A549 (cell line): ENCODE data around the gene CPNE7. TPM values are rescaled to one million over a fixed set of nuclear protein-coding genes. Genes with fewer than 3 reads are reported as not detected.

Source experiments
- ATAC-seq, 2 experiments: fragments of 200-7000 bp in 1 of 2; fragments of >200 bp in 1 of 2; cut with Nextera tagmentation in 1 of 2; cut with Tn5 transposase in 1 of 2; 3 replicates each; pipeline versions ENCODE4 v1.8.0 to v1.9.1; 2018 to 2020; ENCODE audit warnings: mild to moderate bottlenecking in 1 of 2, moderate library complexity in 1 of 2
- CTCF ChIA-PET: fragments of 300-600 bp; sonication (Branson Sonifier 250); formaldehyde crosslinking; extraction: SDS; loops from one replicate; lab custom pipeline; 2021; ENCODE audit warnings: antibody characterized with exemption, inconsistent platforms; lab: Yijun Ruan, JAX
- POLR2A ChIA-PET: fragments of 350-600 bp; formaldehyde crosslinking; extraction: SDS; loops from one replicate; lab custom pipeline; 2021; ENCODE audit warnings: antibody characterized with exemption, inconsistent platforms; lab: Yijun Ruan, JAX
- DNase-seq, 2 experiments: peaks; one replicate each; pipeline versions ENCODE4 v3.0.0 to v3.0.0-alpha.2; 2011 to 2016; ENCODE audit warnings: low read depth in 1 of 2, low spot score in 1 of 2
- FAIRE-seq: peaks from 2 replicates; lab custom pipeline; 2011; peaks lifted over from hg19 to GRCh38; lab: Jason Lieb, UNC
- H3K27ac ChIP-seq, 2 experiments: fragments of >200 bp; sonication (Bioruptor Twin); formaldehyde crosslinking; 3 replicates each; pipeline ENCODE4 v1.5.1; 2016 to 2017
- H3K4me1 ChIP-seq: fragments of >200 bp; sonication (Bioruptor Twin); formaldehyde crosslinking; 3 replicates; pipeline ENCODE4 v1.6.1; 2016
- H3K4me2 ChIP-seq: fragments of >200 bp; sonication (Bioruptor Twin); formaldehyde crosslinking; 3 replicates; pipeline ENCODE4 v1.6.1; 2016
- H3K4me3 ChIP-seq: fragments of >200 bp; sonication (Bioruptor Twin); formaldehyde crosslinking; 3 replicates; pipeline ENCODE4 v1.5.1; 2016
- H3K9me3 ChIP-seq: fragments of >200 bp; sonication (Bioruptor Twin); formaldehyde crosslinking; 3 replicates; pipeline ENCODE4 v1.6.1; 2016
- BHLHE40 ChIP-seq: IDR thresholded peaks from 2 replicates; pipeline ENCODE4 v1.6.1; 2012; ENCODE audit warnings: low read depth, low read length, inconsistent platforms
- CBX8 ChIP-seq: fragments of 200-600 bp; sonication (generic); IDR thresholded peaks from 2 replicates; pipeline ENCODE4 v1.6.1; 2016
- CEBPB ChIP-seq, 2 experiments: fragments of >200 bp in 1 of 2; sonication (Bioruptor Twin) in 1 of 2; formaldehyde crosslinking in 1 of 2; IDR thresholded peaks; 2 replicates each; pipeline ENCODE4 v1.6.1; 2012 to 2016
- GATA3 ChIP-seq: IDR thresholded peaks from 2 replicates; pipeline ENCODE4 v1.6.1; 2012; ENCODE audit warnings: borderline replicate concordance
- HDAC2 ChIP-seq: fragments of 200-600 bp; sonication (generic); IDR thresholded peaks from 2 replicates; pipeline ENCODE4 v1.6.1; 2016
- HEYL ChIP-seq: fragments of 250-450 bp; sonication (Bioruptor Pico); IDR thresholded peaks from 2 replicates; pipeline ENCODE4 v1.8.0; 2021; ENCODE audit warnings: mild to moderate bottlenecking, moderate library complexity
- KDM5A ChIP-seq: fragments of 200-600 bp; sonication (generic); IDR thresholded peaks from 2 replicates; pipeline ENCODE4 v1.6.1; 2016; ENCODE audit warnings: antibody characterized with exemption, mild to moderate bottlenecking
- MAFK ChIP-seq: fragments of 450-650 bp; IDR thresholded peaks from 2 replicates; pipeline ENCODE4 v1.6.1; 2014; ENCODE audit not compliant: partially characterized antibody
- MYC ChIP-seq: IDR thresholded peaks from 2 replicates; pipeline ENCODE4 v1.6.1; 2012; ENCODE audit warnings: mild to moderate bottlenecking, inconsistent platforms, low read length, improper control_type of control experiment, borderline replicate concordance
- NPAS2 ChIP-seq: fragments of 250-450 bp; sonication (Bioruptor Pico); IDR thresholded peaks from 2 replicates; pipeline ENCODE4 v1.8.0; 2022; ENCODE audit warnings: mild to moderate bottlenecking, moderate library complexity, borderline replicate concordance
- NR3C1 ChIP-seq: fragments of >200 bp; sonication (Bioruptor Twin); formaldehyde crosslinking; IDR thresholded peaks from 3 replicates; pipeline ENCODE4 v1.6.1; 2017
- POLR2A ChIP-seq: IDR thresholded peaks from 2 replicates; pipeline ENCODE4 v1.6.1; 2012; ENCODE audit warnings: mild to moderate bottlenecking, low read length
- RCOR1 ChIP-seq: fragments of 150-350 bp; IDR thresholded peaks from 2 replicates; pipeline ENCODE4 v1.6.1; 2014; ENCODE audit warnings: antibody characterized with exemption, low read length, low read depth
- REST ChIP-seq: fragments of 200-600 bp; sonication (generic); IDR thresholded peaks from 2 replicates; pipeline ENCODE4 v1.6.1; 2016; ENCODE audit warnings: antibody characterized with exemption, mild to moderate bottlenecking, moderate library complexity
- RFX5 ChIP-seq: fragments of 450-650 bp; IDR thresholded peaks from 2 replicates; pipeline ENCODE4 v1.7.1; 2014; ENCODE audit warnings: antibody characterized with exemption, mild to moderate bottlenecking, moderate library complexity
- ZC3H11A ChIP-seq: fragments of 450-650 bp; IDR thresholded peaks from 2 replicates; pipeline ENCODE4 v1.6.1; 2014; ENCODE audit warnings: antibody characterized with exemption, mild to moderate bottlenecking
- ZSCAN20 ChIP-seq: fragments of 250-450 bp; sonication (Bioruptor Pico); IDR thresholded peaks from 2 replicates; pipeline ENCODE4 v1.8.0; 2022; ENCODE audit warnings: mild to moderate bottlenecking, moderate library complexity
- WGBS: methylation state at CpG from one replicate; pipeline ENCODE4 v1.1.6; 2017; ENCODE audit errors: missing lambda C conversion rate; 5-methylcytosine and 5-hydroxymethylcytosine counted together
- polyA plus RNA-seq, 4 experiments: library from polyadenylated mRNA; depleted of rRNA in 3 of 4; stranded (reverse); fragments of >200 nt; fragmentation: RNase III in 1 of 4; extraction: RNeasy Plus Mini Kit Qiagen cat#74134 plus additional on column Dnase treatment in 1 of 4; gene quantifications; 2 replicates in 3 of 4; 3 replicates in 1 of 4; pipeline ENCODE4 v1.2.3, GENCODE V29; 2011 to 2017
- TF ChIP-seq, protein P1 (sequence below): fragments of 150-350 bp; IDR thresholded peaks from 2 replicates; pipeline ENCODE4 v1.6.1; 2014; ENCODE audit warnings: low read depth, mild to moderate bottlenecking, low read length

The CPNE7 gene
- polyA plus RNA-seq, 2 of the 4 experiments (the other 2 are of a cell fraction) = 22.8 to 45.2 TPM

- DNase-seq = no peak
- no peak overlapping the region for H3K4me2 ChIP-seq
- CTCF ChIA-PET = interaction anchor here (1.0 to 2.5 kb wide), 2 partner anchors 9 to 21 kb away, joined by 3 to 10 read pairs; no protein-coding TSS in a partner anchor
- no peak overlapping the region for H3K4me3 ChIP-seq
- 74% methylated on average over 8 of the region's 12 CpGs for WGBS
- peak overlapping the region in 1 of 2 experiments; percentile 51; a peak in 2 of 6 replicates for H3K27ac ChIP-seq
- H3K4me1 ChIP-seq = peaks cover 19% of the 10 kb centered on the region
- H3K9me3 ChIP-seq = no peaks in the 10 kb centered on the region
- TF ChIP-seq ZSCAN20 = no peak
- TF ChIP-seq HEYL (CRISPR knock-in tag) = no peak
- TF ChIP-seq ZC3H11A = no peak
- TF ChIP-seq CEBPB (IDR thresholded peaks at IDR 0.05) = no peak
- TF ChIP-seq REST = no peak
- TF ChIP-seq MAFK = no peak
- no peak for TF ChIP-seq POLR2A
- TF ChIP-seq HDAC2 = no peak
- no peak for TF ChIP-seq KDM5A
- no peak for TF ChIP-seq NR3C1
- no peak for TF ChIP-seq GATA3
- no peak for TF ChIP-seq RCOR1
- no peak for TF ChIP-seq MYC
- TF ChIP-seq, protein P1, sequence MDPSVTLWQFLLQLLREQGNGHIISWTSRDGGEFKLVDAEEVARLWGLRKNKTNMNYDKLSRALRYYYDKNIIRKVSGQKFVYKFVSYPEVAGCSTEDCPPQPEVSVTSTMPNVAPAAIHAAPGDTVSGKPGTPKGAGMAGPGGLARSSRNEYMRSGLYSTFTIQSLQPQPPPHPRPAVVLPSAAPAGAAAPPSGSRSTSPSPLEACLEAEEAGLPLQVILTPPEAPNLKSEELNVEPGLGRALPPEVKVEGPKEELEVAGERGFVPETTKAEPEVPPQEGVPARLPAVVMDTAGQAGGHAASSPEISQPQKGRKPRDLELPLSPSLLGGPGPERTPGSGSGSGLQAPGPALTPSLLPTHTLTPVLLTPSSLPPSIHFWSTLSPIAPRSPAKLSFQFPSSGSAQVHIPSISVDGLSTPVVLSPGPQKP = no peak
- TF ChIP-seq NPAS2 (CRISPR knock-in tag) = no peak
- POLR2A ChIA-PET = interaction anchor here (0.6 kb wide), 1 partner anchor 54 kb away, joined by 3 read pairs; no protein-coding TSS in a partner anchor
- no peak for ATAC-seq
- no peak for FAIRE-seq
Measured at GRCh38 chr16:89619840-89620239, 44.3 kb downstream of the CPNE7 start.

GRCh38 chr16:89620406-89620841 is 44.9 kb downstream of the CPNE7 start:
- WGBS = 71% methylated on average over 12 of the region's 16 CpGs
- Histone ChIP-seq H3K27ac (peak overlapping the region; percentile 21 to 51; a peak in 3 of 6 replicates), H3K4me3 (no peak overlapping the region), H3K4me2 (no peak overlapping the region), H3K4me1 (peaks cover 19% of the 10 kb centered on the region), H3K9me3 (no peaks in the 10 kb centered on the region)
- ChIA-PET POLR2A (interaction anchor here (0.6 kb wide), 1 partner anchor 55 kb away, joined by 3 read pairs; no protein-coding TSS in a partner anchor), CTCF (interaction anchor here (0.6 to 2.5 kb wide), 4 partner anchors 10 to 109 kb away, joined by 3 to 10 read pairs (median 3); no protein-coding TSS in a partner anchor)
- ATAC-seq (peak in 1 of 2 experiments; percentile 45; a peak in 4 of 6 replicates), FAIRE-seq (no peak), DNase-seq (peak in 1 of 2 experiments; percentile 51)
- TF ChIP-seq CBX8 = no peak
- no peak for TF ChIP-seq POLR2A
- TF ChIP-seq RFX5 = no peak
- TF ChIP-seq RCOR1 = no peak
- no peak for TF ChIP-seq BHLHE40
- TF ChIP-seq NR3C1 = no peak
- TF ChIP-seq REST = no peak
- TF ChIP-seq, protein P1 = no peak
